Activated T-cell treated with anti-CD3 and anti-CD28 coated beads, Interleukin-2, amount 50 U/mL, for 1 hour (primary cell): ENCODE data around the gene ZNF462.

Source experiments
- DNase-seq: peaks from one replicate; pipeline ENCODE4 v3.0.0-alpha.2; 2020

Gene ZNF462

GRCh38 chr9:107016383-107016782, 153.4 kb downstream of the ZNF462 start:
- DNase-seq: no peak

- DNase-seq: no peak
Measured at GRCh38 chr9:107018861-107019545, 156.0 kb downstream of the ZNF462 start.

GRCh38 chr9:107020040-107020530, 157.1 kb downstream of the ZNF462 start:
- DNase-seq: no peak

GRCh38 chr9:107024193-107024592, 161.2 kb downstream of the ZNF462 start:
- DNase-seq: no peak

GRCh38 chr9:107025260-107026035, 162.5 kb downstream of the ZNF462 start:
- DNase-seq: no peak

GRCh38 chr9:107029146-107029545, 166.2 kb downstream of the ZNF462 start:
- no peak for DNase-seq

GRCh38 chr9:107033966-107034365, 171.0 kb downstream of the ZNF462 start:
- DNase-seq: no peak

- no peak for DNase-seq
Measured at GRCh38 chr9:107034831-107035230, 171.9 kb downstream of the ZNF462 start.

GRCh38 chr9:107036367-107036766, 173.4 kb downstream of the ZNF462 start:
- DNase-seq: no peak

- DNase-seq: no peak
Measured at GRCh38 chr9:107039542-107039941, 176.6 kb downstream of the ZNF462 start.

- DNase-seq: no peak
Measured at GRCh38 chr9:107042606-107043005, 179.6 kb downstream of the ZNF462 start.

- DNase-seq: no peak
Measured at GRCh38 chr9:107043886-107044285, 180.9 kb downstream of the ZNF462 start.

- DNase-seq: no peak
Measured at GRCh38 chr9:107044872-107045271, 181.9 kb downstream of the ZNF462 start.

- DNase-seq: no peak
Measured at GRCh38 chr9:107046692-107047091, 183.7 kb downstream of the ZNF462 start.

- no peak for DNase-seq
Measured at GRCh38 chr9:107049046-107049802, 186.3 kb downstream of the ZNF462 start.

GRCh38 chr9:107049803-107050184, 186.8 kb downstream of the ZNF462 start:
- no peak for DNase-seq

- DNase-seq: no peak
Measured at GRCh38 chr9:107051392-107051791, 188.4 kb downstream of the ZNF462 start.

GRCh38 chr9:107054146-107054545, 191.2 kb downstream of the ZNF462 start:
- DNase-seq: no peak

- no peak for DNase-seq
Measured at GRCh38 chr9:107059220-107059619, 196.3 kb downstream of the ZNF462 start.

- no peak for DNase-seq
Measured at GRCh38 chr9:107060062-107060461, 197.1 kb downstream of the ZNF462 start.
